Activated CD8-positive, alpha-beta memory T cell treated with anti-CD3 and anti-CD28 coated beads, Interleukin-2, amount 50 U/mL, for 1 hour (primary cell): ENCODE results near the gene COL5A2.

Experiments used
- DNase-seq: peaks from one replicate; pipeline ENCODE4 v3.0.0-alpha.2; 2020; ENCODE audit errors: extremely low read depth

The COL5A2 gene

GRCh38 chr2:189049709-189050164 is 129.8 kb downstream of the COL5A2 start:
- no peak for DNase-seq

- no peak for DNase-seq
These were observed 131.4 kb downstream of the COL5A2 start for GRCh38 chr2:189048189-189048588.

- no peak for DNase-seq
These were observed 132.2 kb downstream of the COL5A2 start for GRCh38 chr2:189047171-189047888.

- no peak for DNase-seq
These were observed 133.2 kb downstream of the COL5A2 start for GRCh38 chr2:189046320-189046719.

GRCh38 chr2:189045836-189046235 is 133.7 kb downstream of the COL5A2 start:
- no peak for DNase-seq

- DNase-seq = no peak
These were observed 142.0 kb downstream of the COL5A2 start for GRCh38 chr2:189037518-189037917.

GRCh38 chr2:189024901-189025618 is 154.5 kb downstream of the COL5A2 start:
- DNase-seq = no peak

GRCh38 chr2:189022492-189022891 is 157.1 kb downstream of the COL5A2 start:
- no peak for DNase-seq

GRCh38 chr2:189022053-189022481 is 157.5 kb downstream of the COL5A2 start:
- DNase-seq = no peak

GRCh38 chr2:189020179-189020578 is 159.4 kb downstream of the COL5A2 start:
- DNase-seq = no peak

GRCh38 chr2:189018631-189019030 is 160.9 kb downstream of the COL5A2 start:
- DNase-seq = no peak

- no peak for DNase-seq
These were observed 163.2 kb downstream of the COL5A2 start for GRCh38 chr2:189016311-189016861.

GRCh38 chr2:189015359-189015758 is 164.2 kb downstream of the COL5A2 start:
- DNase-seq = no peak

- no peak for DNase-seq
These were observed 165.0 kb downstream of the COL5A2 start for GRCh38 chr2:189014449-189015138.

- no peak for DNase-seq
These were observed 165.7 kb downstream of the COL5A2 start for GRCh38 chr2:189013671-189014448.

- no peak for DNase-seq
These were observed 166.5 kb downstream of the COL5A2 start for GRCh38 chr2:189013031-189013430.

GRCh38 chr2:189012351-189012750 is 167.2 kb downstream of the COL5A2 start:
- DNase-seq = no peak

GRCh38 chr2:189010536-189010935 is 169.0 kb downstream of the COL5A2 start:
- DNase-seq = no peak

- DNase-seq = no peak
These were observed 170.9 kb downstream of the COL5A2 start for GRCh38 chr2:189008555-189009262.

- DNase-seq = no peak
These were observed 177.5 kb downstream of the COL5A2 start for GRCh38 chr2:189002079-189002478.

GRCh38 chr2:189000221-189000620 is 179.3 kb downstream of the COL5A2 start:
- no peak for DNase-seq
